Endothelial cell of umbilical vein (primary cell): ENCODE measurements around the gene FAM111B. TPM values are rescaled to one million over a fixed set of nuclear protein-coding genes. Genes with fewer than 3 reads are reported as not detected.

Experiments
- BruUV-seq: library from RNA; stranded (reverse); fragments of 400-500 nt; replicated peaks from 2 replicates; lab custom pipeline; 2021; lab: Mats Ljungman, UMichigan
- CTCF ChIA-PET: fragments of 300-600, 350-600 bp; sonication (Branson Sonifier 250); formaldehyde crosslinking; loops from one replicate; lab custom pipeline; 2021; ENCODE audit warnings: antibody characterized with exemption, inconsistent platforms; lab: Charles Lee
- POLR2A ChIA-PET: fragments of 300-600, 350-600 bp; sonication (Branson Sonifier 250); formaldehyde crosslinking; loops from one replicate; lab custom pipeline; 2021; ENCODE audit warnings: antibody characterized with exemption, inconsistent platforms; lab: Charles Lee
- DNase-seq: peaks from one replicate; pipeline ENCODE4 v3.0.0-alpha.2; 2011; ENCODE audit warnings: low read depth, low spot score
- FAIRE-seq: peaks from 2 replicates; lab custom pipeline; 2011; peaks lifted over from hg19 to GRCh38; lab: Jason Lieb, UNC
- H2AFZ ChIP-seq: 2 replicates; pipeline ENCODE4 v1.6.0; 2012; ENCODE audit warnings: low read depth, low read length, control low read depth, inconsistent platforms
- H3K27ac ChIP-seq: 2 replicates; pipeline ENCODE4 v1.5.1; 2011; ENCODE audit warnings: low read depth, mild to moderate bottlenecking, control low read depth, low read length, moderate library complexity; ENCODE audit not compliant: insufficient read depth
- H3K27me3 ChIP-seq, 2 experiments: 2 replicates each; pipeline versions ENCODE4 v1.6.0 to v1.6.1; 2011; ENCODE audit warnings: low read length in 2 of 2, mixed read lengths in 1 of 2; ENCODE audit not compliant: control insufficient read depth in 2 of 2, insufficient read depth in 2 of 2
- H3K36me3 ChIP-seq, 2 experiments: 2 replicates in 1 of 2; 3 replicates in 1 of 2; pipeline ENCODE4 v1.5.1; 2011; ENCODE audit warnings: low read length in 2 of 2, mild to moderate bottlenecking in 1 of 2, moderate library complexity in 1 of 2; ENCODE audit not compliant: control insufficient read depth in 2 of 2, insufficient read depth in 2 of 2; ENCODE audit errors: extremely low read depth in 1 of 2
- H3K4me1 ChIP-seq: 3 replicates; pipeline ENCODE4 v1.5.1; 2011; ENCODE audit warnings: mild to moderate bottlenecking, low read length; ENCODE audit not compliant: control insufficient read depth, insufficient read depth; ENCODE audit errors: extremely low read depth
- H3K4me2 ChIP-seq: 2 replicates; pipeline ENCODE4 v1.6.1; 2011; ENCODE audit warnings: low read length, control low read depth, mixed read lengths; ENCODE audit not compliant: insufficient read depth
- H3K4me3 ChIP-seq, 3 experiments: fragments of 200-600 bp in 1 of 3; sonication (generic), shearing (Covaris generic) in 1 of 3; replicated peaks in 1 of 3; 2 replicates each; pipeline ENCODE4 v1.5.1; 2011 to 2016; ENCODE audit warnings: control low read depth in 3 of 3, low read length in 3 of 3, mild to moderate bottlenecking in 2 of 3, inconsistent platforms in 1 of 3, low read depth in 1 of 3, moderate library complexity in 1 of 3; ENCODE audit not compliant: insufficient read depth in 1 of 3
- H3K79me2 ChIP-seq: 2 replicates; pipeline ENCODE4 v1.6.0; 2012; ENCODE audit warnings: low read length, inconsistent platforms; ENCODE audit not compliant: control insufficient read depth, insufficient read depth
- H3K9ac ChIP-seq: replicated peaks from 2 replicates; pipeline ENCODE3; 2011; ENCODE audit warnings: low read length, control low read depth; ENCODE audit not compliant: insufficient read depth; ENCODE audit errors: extremely low read depth
- H3K9me1 ChIP-seq: replicated peaks from 3 replicates; pipeline ENCODE4 v1.6.0; 2011; ENCODE audit warnings: mild to moderate bottlenecking, low read length; ENCODE audit not compliant: control insufficient read depth, insufficient read depth; ENCODE audit errors: extremely low read depth
- H3K9me3 ChIP-seq: replicated peaks from 2 replicates; pipeline ENCODE4 v1.5.1; 2012; ENCODE audit warnings: low read length, inconsistent platforms; ENCODE audit not compliant: control insufficient read depth, insufficient read depth
- H4K20me1 ChIP-seq: replicated peaks from 2 replicates; pipeline ENCODE3; 2011; ENCODE audit warnings: mild to moderate bottlenecking, low read length; ENCODE audit not compliant: control insufficient read depth, insufficient read depth; ENCODE audit errors: extremely low read depth
- CTCF ChIP-seq, 2 donors: IDR thresholded peaks; 1 replicate in 1 of 2; 2 replicates in 1 of 2; pipeline ENCODE4 v1.5.1; 2011; ENCODE audit warnings: low read length in 2 of 2, mild to moderate bottlenecking in 2 of 2, moderate library complexity in 2 of 2, control low read depth in 1 of 2, inconsistent platforms in 1 of 2, low read depth in 1 of 2; ENCODE audit not compliant: insufficient read depth in 1 of 2; ENCODE audit errors: extremely low read depth in 1 of 2
- EZH2 ChIP-seq: IDR thresholded peaks from 2 replicates; pipeline ENCODE4 v1.6.1; 2012; ENCODE audit warnings: borderline replicate concordance, low read depth, mild to moderate bottlenecking, moderate library complexity, low read length, inconsistent platforms; ENCODE audit not compliant: severe bottlenecking
- FOS ChIP-seq: IDR thresholded peaks from 2 replicates; pipeline ENCODE4 v1.6.1; 2011; ENCODE audit warnings: mild to moderate bottlenecking, low read length, moderate library complexity, borderline replicate concordance; ENCODE audit not compliant: insufficient read depth
- GATA2 ChIP-seq: IDR thresholded peaks from 2 replicates; pipeline ENCODE4 v1.7.0; 2011; ENCODE audit warnings: low read depth, mild to moderate bottlenecking, moderate library complexity, mixed read lengths, low read length; ENCODE audit not compliant: insufficient read length, insufficient read depth
- JUN ChIP-seq: IDR thresholded peaks from 2 replicates; pipeline ENCODE4 v1.6.1; 2011; ENCODE audit warnings: borderline replicate concordance, low read depth; ENCODE audit not compliant: insufficient read length, insufficient read depth
- MYC ChIP-seq: IDR thresholded peaks from one replicate; pipeline ENCODE4 v1.6.1; 2011; ENCODE audit warnings: mild to moderate bottlenecking, low read depth, low read length
- POLR2A ChIP-seq: IDR thresholded peaks from 2 replicates; pipeline ENCODE4 v1.6.1; 2012; ENCODE audit warnings: low read depth, mild to moderate bottlenecking, control low read depth, low read length
- POLR2AphosphoS5 ChIP-seq: IDR thresholded peaks from 2 replicates; pipeline ENCODE4 v1.6.1; 2012; ENCODE audit warnings: low read depth, mild to moderate bottlenecking, control low read depth, low read length, moderate library complexity; ENCODE audit not compliant: insufficient read depth
- dilution Hi-C: fragments of 300-500 bp; cut with MboI; formaldehyde crosslinking; loops from one replicate; pipeline ENCODE4 v1.15.0; 2019; ENCODE audit warnings: low sequenced_read_pairs; ENCODE audit not compliant: extremely low pct_ligation_motif_present
- intact Hi-C: fragments of 100-400 bp; cut with micrococcal nuclease; formaldehyde crosslinking; loops from one replicate; pipeline ENCODE4 v1.10.0; 2022
- polyA plus RNA-seq, 4 experiments: library from polyadenylated mRNA; depleted of rRNA in 3 of 4; stranded (reverse) in 3 of 4; unstranded in 1 of 4; fragments of >200 nt; gene quantifications; 2 replicates each; pipeline versions ENCODE4 v1.2.1 to v1.2.3, GENCODE V29; 2011 to 2012; ENCODE audit warnings: missing spikeins in 1 of 4
- total RNA-seq: library from RNA; stranded (reverse); gene quantifications from 2 replicates; pipeline ENCODE4 v1.2.3, GENCODE V29; 2021
- TF ChIP-seq, protein P1 (sequence below): IDR thresholded peaks from 2 replicates; pipeline ENCODE4 v1.6.1; 2011; ENCODE audit not compliant: insufficient read depth, insufficient read length

Gene FAM111B
- total and polyA plus RNA-seq, 2 donors (not counting 3 experiments of a cell fraction or from before 2014, with no cell fraction given): 2.7 to 21.9 TPM

DNA sequence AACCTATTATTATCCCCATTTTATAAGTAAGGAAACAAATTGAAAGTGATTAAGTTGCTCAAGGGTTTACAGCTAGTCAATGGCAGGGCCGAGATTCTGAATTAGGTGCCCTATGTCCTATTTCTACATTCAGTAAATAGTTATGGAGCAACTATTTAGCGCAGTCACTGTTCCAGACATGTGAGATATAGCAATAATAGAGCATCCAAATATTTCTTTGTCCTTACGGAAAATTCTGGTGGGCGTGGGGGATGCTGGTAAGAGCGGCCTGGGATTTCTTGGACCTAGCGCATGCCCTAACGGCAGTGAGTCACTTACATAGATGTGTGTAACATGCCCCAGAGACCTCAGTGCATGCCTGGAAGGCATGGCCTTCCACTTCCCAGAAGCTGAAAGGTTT is 69.3 kb downstream of the FAM111B start:
- TF ChIP-seq POLR2A: no peak
- no peak for TF ChIP-seq GATA2
- no peak for TF ChIP-seq MYC
- TF ChIP-seq EZH2: no peak
- TF ChIP-seq CTCF (IDR thresholded peaks at IDR 0.05; ENCODE audit: extremely low read depth in 1 of 2, insufficient read depth in 1 of 2, low read depth in 1 of 2, low read length in 2 of 2): no peak
- TF ChIP-seq FOS: no peak
- TF ChIP-seq JUN: no peak
- no peak for TF ChIP-seq POLR2AphosphoS5
- TF ChIP-seq, protein P1, sequence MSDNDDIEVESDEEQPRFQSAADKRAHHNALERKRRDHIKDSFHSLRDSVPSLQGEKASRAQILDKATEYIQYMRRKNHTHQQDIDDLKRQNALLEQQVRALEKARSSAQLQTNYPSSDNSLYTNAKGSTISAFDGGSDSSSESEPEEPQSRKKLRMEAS: no peak
- no peak overlapping the region for H3K4me3 ChIP-seq
- peaks cover 8% of the 10 kb centered on the region for H3K4me1 ChIP-seq
- no peak overlapping the region for H3K9ac ChIP-seq
- H3K36me3 ChIP-seq: no peaks in the 10 kb centered on the region
- H4K20me1 ChIP-seq: no peaks in the 10 kb centered on the region
- H3K4me2 ChIP-seq: no peak overlapping the region
- POLR2A ChIA-PET: no interaction called here
- CTCF ChIA-PET: interaction anchor here (1.6 to 2.7 kb wide), 3 partner anchors 10 to 30 kb away, joined by 5 to 12 read pairs (median 6); no protein-coding TSS in a partner anchor
- FAIRE-seq (no peak), DNase-seq (no peak)
- H3K27ac ChIP-seq: no peak overlapping the region
- H3K9me1 ChIP-seq: no peaks in the 10 kb centered on the region
- no peaks in the 10 kb centered on the region for H3K9me3 ChIP-seq
- no peaks in the 10 kb centered on the region for H3K79me2 ChIP-seq
- intact Hi-C loops: no loop called here
- no peak overlapping the region for H2AFZ ChIP-seq
- BruUV-seq: no TSS peak
- H3K27me3 ChIP-seq: peaks cover 31 to 38% of the 10 kb centered on the region in 2 experiments
- dilution Hi-C loops: no loop called here

Other genes starting within 250 kb of the FAM111B start
- not detected in 2 replicates for gene GLYATL1, start 167.7 kb upstream of the FAM111B start, total RNA-seq
- not detected in 2 replicates for gene GLYATL1, start 167.7 kb upstream of the FAM111B start, polyA plus RNA-seq
- gene GLYATL1B, start 20.9 kb upstream of the FAM111B start, total RNA-seq: not detected in 2 replicates
- not detected in 2 replicates for gene GLYATL1B, start 20.9 kb upstream of the FAM111B start, polyA plus RNA-seq
- 53.0 and 57.4 TPM in 2 replicates for gene FAM111A, start 35.6 kb downstream of the FAM111B start, total RNA-seq
- gene FAM111A, start 35.6 kb downstream of the FAM111B start, polyA plus RNA-seq: 13.6 and 20.1 TPM in 2 replicates
- 0.51 and 0.91 TPM in 2 replicates for gene DTX4, start 64.9 kb downstream of the FAM111B start, total RNA-seq
- 0.06 and 0.08 TPM in 2 replicates for gene DTX4, start 64.9 kb downstream of the FAM111B start, polyA plus RNA-seq
- gene MPEG1, start 105.7 kb downstream of the FAM111B start, total RNA-seq: not detected in 2 replicates
- not detected in 2 replicates for gene MPEG1, start 105.7 kb downstream of the FAM111B start, polyA plus RNA-seq